GM19395 (cell line): ENCODE measurements around the gene PSAP.

Experiments
- ATAC-seq: cut with Tn5 transposase; IDR thresholded peaks from one replicate; pipeline ENCODE4 v1.9.1; 2021; ENCODE audit warnings: mild to moderate bottlenecking, moderate library complexity; ENCODE audit not compliant: unreplicated experiment

PSAP gene

GRCh38 chr10:71829896-71830295, 21.2 kb downstream of the PSAP start:
- ATAC-seq: no peak

GRCh38 chr10:71829171-71829570, 21.9 kb downstream of the PSAP start:
- no peak for ATAC-seq

- no peak for ATAC-seq
Observed at GRCh38 chr10:71828702-71829101, 22.3 kb downstream of the PSAP start.

GRCh38 chr10:71827852-71828251, 23.2 kb downstream of the PSAP start:
- no peak for ATAC-seq

GRCh38 chr10:71825217-71825616, 25.8 kb downstream of the PSAP start:
- no peak for ATAC-seq

- no peak for ATAC-seq
Observed at GRCh38 chr10:71824333-71824732, 26.7 kb downstream of the PSAP start.

GRCh38 chr10:71823356-71823755, 27.7 kb downstream of the PSAP start:
- no peak for ATAC-seq

GRCh38 chr10:71821909-71822763, 28.9 kb downstream of the PSAP start:
- no peak for ATAC-seq

GRCh38 chr10:71820966-71821365, 30.1 kb downstream of the PSAP start:
- ATAC-seq: no peak

GRCh38 chr10:71819985-71820384, 31.1 kb downstream of the PSAP start:
- ATAC-seq: no peak

- ATAC-seq: no peak
Observed at GRCh38 chr10:71819441-71819861, 31.6 kb downstream of the PSAP start.

GRCh38 chr10:71818674-71819260, 32.3 kb downstream of the PSAP start:
- ATAC-seq: no peak

GRCh38 chr10:71817831-71818655, 33.0 kb downstream of the PSAP start:
- no peak for ATAC-seq

GRCh38 chr10:71816936-71817618, 34.0 kb downstream of the PSAP start:
- ATAC-seq: no peak

- ATAC-seq: no peak
Observed at GRCh38 chr10:71816421-71816851, 34.6 kb downstream of the PSAP start.

- no peak for ATAC-seq
Observed at GRCh38 chr10:71815515-71816130, 35.4 kb downstream of the PSAP start.

GRCh38 chr10:71814922-71815411, 36.1 kb downstream of the PSAP start:
- ATAC-seq: no peak

GRCh38 chr10:71812913-71813590, 38.0 kb downstream of the PSAP start:
- no peak for ATAC-seq

- no peak for ATAC-seq
Observed at GRCh38 chr10:71812016-71812912, 38.8 kb downstream of the PSAP start.
